Posterior vena cava (tissue), 2 donors: Measurements from ENCODE around the gene PML. TPM values are rescaled to one million over a fixed set of nuclear protein-coding genes. Genes with fewer than 3 reads are reported as not detected.
A peak's percentile ranks its signal among the peaks of the same experiment; 100 is the strongest.

Source experiments
- DNase-seq: peaks from one replicate; pipeline ENCODE4 v3.0.0-alpha.2; 2020; ENCODE audit warnings: low spot score
- intact Hi-C, 2 donors: fragments of 100-400 bp; cut with DNase I; formaldehyde crosslinking; loops; one replicate each; pipeline versions ENCODE4 v1.14.1 to v1.14.2; 2022 to 2023
- long read RNA-seq, 2 donors: library from polyadenylated mRNA; unstranded; transcript quantifications; one replicate each; pipeline ENCODE4 v2.0.0, GENCODE V29; 2020 to 2021
- total RNA-seq, 2 donors: library from RNA; stranded (reverse); fragmentation: NEBNext Ultra II Directional; extraction: Animal tissue kit (Norgen Biotek cat#: 25700); gene quantifications; one replicate each; pipeline ENCODE4 v1.2.1, GENCODE V29; 2021
- donor health status: DM: yes; HTN: yes; CAD: no.
- donor health status: DM: yes; HTN: yes; CAD: no.

Gene PML, protein sequence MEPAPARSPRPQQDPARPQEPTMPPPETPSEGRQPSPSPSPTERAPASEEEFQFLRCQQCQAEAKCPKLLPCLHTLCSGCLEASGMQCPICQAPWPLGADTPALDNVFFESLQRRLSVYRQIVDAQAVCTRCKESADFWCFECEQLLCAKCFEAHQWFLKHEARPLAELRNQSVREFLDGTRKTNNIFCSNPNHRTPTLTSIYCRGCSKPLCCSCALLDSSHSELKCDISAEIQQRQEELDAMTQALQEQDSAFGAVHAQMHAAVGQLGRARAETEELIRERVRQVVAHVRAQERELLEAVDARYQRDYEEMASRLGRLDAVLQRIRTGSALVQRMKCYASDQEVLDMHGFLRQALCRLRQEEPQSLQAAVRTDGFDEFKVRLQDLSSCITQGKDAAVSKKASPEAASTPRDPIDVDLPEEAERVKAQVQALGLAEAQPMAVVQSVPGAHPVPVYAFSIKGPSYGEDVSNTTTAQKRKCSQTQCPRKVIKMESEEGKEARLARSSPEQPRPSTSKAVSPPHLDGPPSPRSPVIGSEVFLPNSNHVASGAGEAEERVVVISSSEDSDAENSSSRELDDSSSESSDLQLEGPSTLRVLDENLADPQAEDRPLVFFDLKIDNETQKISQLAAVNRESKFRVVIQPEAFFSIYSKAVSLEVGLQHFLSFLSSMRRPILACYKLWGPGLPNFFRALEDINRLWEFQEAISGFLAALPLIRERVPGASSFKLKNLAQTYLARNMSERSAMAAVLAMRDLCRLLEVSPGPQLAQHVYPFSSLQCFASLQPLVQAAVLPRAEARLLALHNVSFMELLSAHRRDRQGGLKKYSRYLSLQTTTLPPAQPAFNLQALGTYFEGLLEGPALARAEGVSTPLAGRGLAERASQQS
- 10 to 100 TPM; 49.2 to 50.7 TPM for total RNA-seq
- long read RNA-seq, donor 1, partial matches to known transcripts: 10 of 16 reads
- long read RNA-seq, donor 1, other reads (novel, unspliced or antisense): 4 of 16 reads
- long read RNA-seq, donor 2, partial matches to known transcripts: 18 of 29 reads
- long read RNA-seq, donor 2, other reads (novel, unspliced or antisense): 3 of 29 reads

DNA sequence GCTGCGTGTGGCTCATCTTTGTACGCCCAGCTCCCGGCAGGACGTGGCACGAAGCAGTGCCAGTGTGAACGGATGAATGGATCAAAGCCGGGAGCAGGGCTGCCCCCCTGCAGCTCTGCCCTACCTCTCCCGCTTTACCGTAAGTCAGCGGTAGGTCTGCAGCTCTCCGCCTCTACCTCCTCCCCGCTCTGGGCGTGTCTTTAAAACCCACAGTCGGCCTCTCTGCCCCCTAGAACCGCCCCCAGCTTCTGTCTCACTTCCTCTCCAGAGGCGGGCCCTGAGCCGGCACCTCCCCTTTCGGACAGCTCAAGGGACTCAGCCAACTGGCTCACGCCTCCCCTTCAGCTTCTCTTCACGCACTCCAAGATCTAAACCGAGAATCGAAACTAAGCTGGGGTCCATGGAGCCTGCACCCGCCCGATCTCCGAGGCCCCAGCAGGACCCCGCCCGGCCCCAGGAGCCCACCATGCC lies at the start of gene PML:
TSS of gene PML (plus strand) at position 304 of the 471 bp plus-strand sequence. CDS start at position 401, 97 bp downstream.
- intact Hi-C loops: no loop called here

DNA sequence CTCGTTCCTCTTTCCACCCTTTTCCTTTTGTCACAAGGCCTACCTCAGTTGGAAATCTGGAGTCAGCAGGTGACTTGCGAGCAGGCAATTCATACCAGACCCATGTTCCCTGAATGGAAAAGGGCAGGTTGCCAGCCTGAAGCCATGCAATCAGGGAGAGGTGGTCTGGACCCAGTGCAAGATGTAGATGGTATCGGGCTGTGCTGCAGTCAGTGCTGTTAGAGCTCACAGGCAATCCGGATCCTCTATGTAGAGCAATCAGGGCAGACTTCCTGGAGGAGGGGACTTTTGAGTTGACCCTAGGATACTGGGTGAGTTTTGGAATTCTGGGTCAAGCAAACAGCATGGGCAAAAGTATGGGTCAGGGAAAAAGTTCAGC lies 49.4 kb upstream of the PML start:
- intact Hi-C loops: no loop called here
- peak; percentile 41 for DNase-seq

More for the DNA sequence above, at the start of gene PML:
- peak; percentile 99 for DNase-seq

DNA sequence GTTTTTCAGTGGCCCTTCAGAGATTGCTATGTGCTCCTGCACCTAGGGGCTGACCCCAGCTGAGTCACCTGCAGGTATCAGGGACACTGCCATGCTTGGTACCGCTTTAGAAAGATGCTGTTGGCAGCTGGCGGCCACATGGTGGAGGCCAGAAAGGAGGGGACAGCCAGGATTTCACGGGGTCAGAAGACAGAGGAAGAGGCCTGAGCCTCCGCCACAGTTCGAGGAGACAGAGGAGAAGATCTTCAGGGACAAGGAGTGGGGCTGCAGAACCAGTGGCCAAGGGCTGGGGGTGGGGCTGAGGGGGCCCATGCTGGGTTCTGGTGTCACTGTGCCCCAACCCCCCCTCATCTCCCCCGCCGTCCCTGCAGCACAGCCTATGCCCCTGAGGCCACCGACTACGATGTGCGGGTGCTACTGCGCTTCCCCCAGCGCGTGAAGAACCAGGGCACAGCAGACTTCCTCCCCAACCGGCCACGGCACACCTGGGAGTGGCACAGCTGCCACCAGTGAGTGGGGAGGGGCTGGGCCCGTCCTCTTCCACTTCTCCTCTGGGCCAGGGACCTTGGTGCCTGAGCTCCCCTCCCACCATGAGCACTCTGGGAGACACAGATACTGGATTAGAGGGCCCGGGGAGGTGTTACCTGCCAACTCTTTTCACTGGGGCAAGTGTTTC lies 48.3 kb upstream of the PML start:
- intact Hi-C loops: no loop called here
- DNase-seq: peak; percentile 72

DNA sequence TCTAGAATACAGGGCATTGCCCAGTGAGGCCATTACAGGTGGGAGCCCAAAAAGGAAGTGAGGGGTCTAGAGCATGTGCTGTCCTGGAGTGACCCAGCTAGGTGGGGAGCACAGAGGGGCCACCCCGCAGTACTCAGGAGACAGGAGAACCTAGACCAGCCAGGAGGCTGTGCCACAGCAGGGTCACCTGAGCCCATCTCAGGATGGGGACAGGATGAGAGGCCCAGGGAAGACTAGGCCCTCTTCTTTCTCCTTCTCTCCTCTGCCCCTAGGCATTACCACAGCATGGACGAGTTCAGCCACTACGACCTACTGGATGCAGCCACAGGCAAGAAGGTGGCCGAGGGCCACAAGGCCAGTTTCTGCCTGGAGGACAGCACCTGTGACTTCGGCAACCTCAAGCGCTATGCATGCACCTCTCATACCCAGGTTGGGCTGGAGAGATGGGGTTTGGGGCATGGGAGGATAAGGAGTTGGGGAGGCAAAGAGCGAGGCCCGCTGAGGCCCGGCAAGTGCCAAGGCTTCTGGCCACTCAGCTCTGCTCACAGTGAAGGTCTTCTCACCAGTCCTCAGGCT lies 47.6 kb upstream of the PML start:
- peak; percentile 62 for DNase-seq
- intact Hi-C loops: no loop called here

DNA sequence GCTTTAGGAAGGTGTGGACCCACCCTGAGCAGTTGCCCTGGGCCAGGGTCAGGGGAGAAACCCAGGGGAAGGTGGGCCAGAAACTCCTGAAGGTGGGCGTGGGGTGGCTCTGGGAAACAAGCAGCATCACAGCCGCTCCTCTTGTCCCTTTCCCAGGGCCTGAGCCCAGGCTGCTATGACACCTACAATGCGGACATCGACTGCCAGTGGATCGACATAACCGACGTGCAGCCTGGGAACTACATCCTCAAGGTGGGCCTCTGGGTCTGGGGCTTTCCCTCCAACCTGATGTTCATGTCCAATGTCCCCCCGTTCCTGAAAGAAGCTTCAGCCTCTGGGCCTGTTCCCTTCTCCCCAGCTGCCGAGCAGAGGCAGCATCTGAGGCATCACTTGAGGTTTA lies 46.9 kb upstream of the PML start:
- intact Hi-C loops: no loop called here

DNA sequence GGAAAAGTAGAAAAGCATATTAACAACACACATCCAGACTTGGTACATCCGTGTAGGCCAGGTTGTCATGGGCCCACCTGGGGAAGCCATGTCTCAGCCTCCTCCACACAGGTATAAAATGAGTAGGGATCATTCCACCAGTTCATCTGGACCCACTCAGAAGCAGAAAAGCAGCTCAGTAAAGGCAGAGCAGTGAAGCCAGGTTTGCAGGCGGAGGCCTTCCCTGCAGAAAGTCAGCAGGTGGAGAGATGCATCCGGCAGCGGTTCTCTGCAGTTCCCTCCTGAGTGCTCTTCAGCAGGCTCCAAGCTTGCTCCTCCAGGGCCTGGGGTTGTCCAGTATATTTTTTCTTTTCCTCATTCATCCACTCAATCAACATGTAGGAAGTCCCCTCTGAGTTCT lies 46.1 kb upstream of the PML start:
- peak; percentile 54 for DNase-seq
- intact Hi-C loops: no loop called here

More for the DNA sequence above, 46.9 kb upstream of the PML start:
- DNase-seq: peak; percentile 53

DNA sequence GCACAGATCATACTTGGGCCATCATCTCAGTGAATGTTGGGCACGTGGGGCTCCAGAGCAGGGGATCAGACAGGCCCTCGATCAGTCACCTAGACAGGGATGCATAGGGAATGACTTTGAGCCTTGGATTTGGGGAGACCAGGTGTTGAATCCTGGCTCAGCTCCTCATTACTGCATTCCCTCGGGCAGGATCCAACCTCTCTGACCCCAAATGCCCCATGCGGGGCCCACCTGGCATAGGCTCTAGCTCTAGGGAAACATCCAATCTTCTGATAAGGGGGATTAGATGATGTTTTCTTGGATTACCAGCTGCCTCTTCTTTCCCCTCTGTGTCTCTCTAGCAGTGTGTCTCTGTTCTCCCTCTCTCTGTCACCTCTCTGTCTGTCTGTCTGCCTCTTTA lies 45.5 kb upstream of the PML start:
- peak; percentile 28 for DNase-seq
- intact Hi-C loops: no loop called here

DNA sequence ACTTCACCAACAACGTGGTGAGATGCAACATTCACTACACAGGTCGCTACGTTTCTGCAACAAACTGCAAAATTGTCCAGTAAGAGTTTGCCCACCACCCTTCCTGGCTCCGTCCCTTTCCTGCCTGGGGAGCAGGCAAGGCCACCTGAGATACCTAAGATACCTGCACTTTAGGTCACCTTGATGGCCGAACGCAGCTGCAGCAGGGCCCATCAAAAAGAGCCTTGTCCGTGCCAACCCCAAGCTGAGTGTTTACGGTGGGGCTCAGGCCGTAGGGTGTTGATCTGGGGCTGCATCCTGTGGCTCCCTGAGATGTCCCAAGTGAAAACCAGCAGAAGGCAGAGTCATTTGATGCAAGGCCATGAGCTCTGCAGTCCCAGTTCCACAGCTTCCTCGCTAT lies 45.0 kb upstream of the PML start:
- intact Hi-C loops: no loop called here
- DNase-seq: peak; percentile 35

DNA sequence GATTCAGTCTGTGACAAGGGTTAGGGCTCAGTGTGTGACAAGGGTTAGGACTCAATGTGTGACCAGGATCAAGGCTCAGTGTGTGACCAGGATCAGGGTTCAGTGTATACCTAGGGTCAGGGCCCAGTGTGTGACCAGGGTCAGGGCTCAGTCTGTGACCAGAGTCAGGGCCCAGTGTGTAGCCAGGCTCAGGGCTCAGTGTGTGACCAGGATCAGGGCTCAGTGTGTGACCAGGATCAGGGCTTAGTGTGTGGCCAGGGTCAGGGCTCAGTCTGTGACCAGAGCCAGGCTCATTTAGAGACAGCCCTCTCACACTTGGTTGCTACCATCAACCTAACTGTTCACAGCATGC lies 44.1 kb upstream of the PML start:
- intact Hi-C loops: loop anchor here in 1 of 2 donors (10.0 kb wide), 1 partner anchor 76 kb away; the partner anchor contains the start of gene TBC1D21
- DNase-seq: peak; percentile 74

DNA sequence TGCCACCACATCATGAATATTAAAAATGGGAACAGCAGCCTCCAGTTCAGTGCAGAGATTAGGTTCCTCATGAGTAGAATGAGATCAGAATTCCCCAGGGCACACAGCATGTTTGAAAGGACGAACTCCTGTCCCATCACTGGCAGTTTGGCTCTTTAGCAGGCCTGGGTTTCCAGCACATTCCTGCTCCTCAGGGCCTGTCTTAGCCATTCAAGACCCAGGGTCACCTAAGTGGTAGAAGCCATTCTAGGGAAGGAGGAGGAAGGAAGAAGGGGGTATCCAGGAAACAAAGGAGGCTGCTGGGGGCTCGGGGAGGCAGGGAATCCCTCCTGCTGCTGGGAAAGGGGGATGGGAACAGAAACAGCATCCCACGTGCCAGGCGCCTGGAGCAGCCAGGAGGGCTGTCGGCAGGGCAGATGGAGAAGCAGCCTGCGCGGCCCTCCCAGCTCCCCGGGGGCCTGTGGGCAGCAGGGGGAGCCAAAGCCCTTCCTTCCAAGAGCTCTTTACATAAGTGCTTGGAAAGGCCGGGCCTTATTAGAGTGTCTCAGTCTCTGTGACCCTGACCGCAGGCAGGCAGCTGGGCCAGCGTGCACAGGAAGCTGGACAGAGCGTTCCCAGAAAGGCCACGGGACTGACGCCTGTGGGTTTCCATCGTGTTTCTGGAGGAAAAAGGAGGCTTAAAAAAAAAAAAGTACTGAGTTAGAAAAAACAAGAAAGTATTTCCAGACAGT lies 43.5 kb upstream of the PML start:
- intact Hi-C loops: loop anchor here in 1 of 2 donors (10.0 kb wide), 1 partner anchor 76 kb away; the partner anchor contains the start of gene TBC1D21
- DNase-seq: peak; percentile 98

DNA sequence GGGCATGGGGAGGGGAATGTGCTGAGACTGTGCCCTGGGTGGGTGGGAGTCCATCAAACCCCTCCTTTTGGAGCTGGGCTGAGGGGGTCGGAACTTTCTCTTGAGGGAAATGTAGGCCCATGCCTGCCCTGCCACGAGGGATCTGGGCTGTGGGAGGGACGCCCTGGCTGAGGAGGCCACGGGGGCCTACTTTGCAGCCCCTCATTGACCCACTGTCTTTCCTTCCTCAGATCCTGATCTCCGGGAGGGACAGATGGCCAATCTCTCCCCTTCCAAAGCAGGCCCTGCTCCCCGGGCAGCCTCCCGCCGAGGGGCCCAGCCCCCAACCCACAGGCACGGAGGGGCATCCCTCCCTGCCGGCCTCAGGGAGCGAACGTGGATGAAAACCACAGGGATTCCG lies 42.9 kb upstream of the PML start:
- peak; percentile 77 for DNase-seq
- intact Hi-C loops: loop anchor here in 1 of 2 donors (10.0 kb wide), 1 partner anchor 77 kb away; the partner anchor contains the start of gene TBC1D21

DNA sequence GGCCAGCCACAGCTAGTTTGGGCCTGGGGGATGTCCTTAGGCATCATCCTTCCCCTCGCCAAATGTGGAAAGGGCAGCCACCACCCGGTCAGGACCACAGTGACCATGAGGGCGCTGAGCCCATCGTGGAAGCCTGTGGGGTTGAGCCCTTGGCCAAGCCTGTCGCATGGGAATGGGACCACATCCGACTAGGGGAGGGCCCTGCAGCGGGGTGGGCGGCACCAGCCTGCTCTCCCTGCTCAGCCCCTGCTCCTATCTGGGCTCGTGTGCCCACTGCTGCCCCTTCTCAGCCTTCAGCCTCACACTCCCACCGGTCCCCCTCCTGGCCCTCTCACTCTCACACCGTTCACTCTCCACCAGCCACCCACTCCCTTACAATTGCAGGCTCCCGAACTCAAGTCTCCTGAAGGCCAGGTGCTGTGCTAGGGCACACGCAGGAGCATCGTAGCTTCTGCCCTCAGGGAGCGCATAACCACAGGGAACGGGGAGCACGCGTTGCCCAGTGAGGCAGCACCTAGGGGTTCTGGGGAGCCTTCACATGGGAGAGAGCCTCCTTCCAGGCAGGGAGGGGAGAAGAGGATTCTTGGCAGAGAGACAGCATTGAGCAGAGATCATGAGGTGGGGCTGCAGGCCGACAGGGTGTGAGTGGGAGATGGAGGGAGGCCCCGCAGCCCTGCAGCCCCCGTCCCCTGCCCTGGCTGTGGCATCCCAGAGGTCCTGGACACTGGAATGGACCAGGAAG lies 42.2 kb upstream of the PML start:
- intact Hi-C loops: loop anchor here in 1 of 2 donors (10.0 kb wide), 1 partner anchor 78 kb away; the partner anchor contains the start of gene TBC1D21
- DNase-seq: peak; percentile 81

DNA sequence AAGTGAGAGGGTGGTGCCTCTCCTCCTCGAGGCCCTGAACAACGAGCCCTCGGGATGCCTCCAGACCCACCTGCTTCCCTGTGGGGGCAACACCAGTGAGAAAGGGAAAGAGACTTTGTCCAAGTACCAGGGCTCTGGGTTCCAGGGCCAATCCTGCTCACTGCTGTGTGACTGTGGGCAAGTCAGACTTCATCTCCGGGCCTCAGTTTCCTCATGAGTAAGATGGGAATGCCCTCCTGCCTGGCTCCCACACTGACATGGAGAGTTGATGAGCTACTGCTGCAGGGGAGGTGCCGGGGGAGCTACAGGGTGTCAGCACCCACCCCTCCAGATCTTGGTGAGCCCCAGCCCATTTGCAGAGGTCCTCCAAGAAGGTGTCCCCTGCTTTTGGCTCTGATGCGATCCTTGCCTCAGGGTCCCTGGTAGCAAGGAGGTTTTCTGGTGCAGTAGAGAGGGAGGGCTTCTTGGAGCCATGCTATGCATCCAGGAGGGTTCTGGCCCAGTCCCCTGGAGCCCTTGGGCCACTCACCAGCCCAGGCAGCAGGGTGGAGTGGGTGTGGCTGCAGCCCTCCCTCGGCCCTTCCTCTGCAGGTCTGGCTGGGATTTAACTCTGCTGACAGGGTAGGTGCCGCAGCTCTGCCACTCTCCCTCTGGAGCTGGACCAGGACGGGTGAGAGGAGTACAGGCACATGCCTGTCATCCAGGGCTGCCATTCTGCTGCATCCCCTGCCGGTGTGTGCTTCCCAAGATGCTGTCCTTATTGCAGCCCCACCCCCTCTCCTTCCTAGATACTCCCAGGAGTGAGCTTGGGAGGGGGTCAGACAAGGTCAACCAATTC lies 41.4 kb upstream of the PML start:
- peak; percentile 52 for DNase-seq
- intact Hi-C loops: loop anchor here in 1 of 2 donors (10.0 kb wide), 1 partner anchor 78 kb away; the partner anchor contains the start of gene TBC1D21

DNA sequence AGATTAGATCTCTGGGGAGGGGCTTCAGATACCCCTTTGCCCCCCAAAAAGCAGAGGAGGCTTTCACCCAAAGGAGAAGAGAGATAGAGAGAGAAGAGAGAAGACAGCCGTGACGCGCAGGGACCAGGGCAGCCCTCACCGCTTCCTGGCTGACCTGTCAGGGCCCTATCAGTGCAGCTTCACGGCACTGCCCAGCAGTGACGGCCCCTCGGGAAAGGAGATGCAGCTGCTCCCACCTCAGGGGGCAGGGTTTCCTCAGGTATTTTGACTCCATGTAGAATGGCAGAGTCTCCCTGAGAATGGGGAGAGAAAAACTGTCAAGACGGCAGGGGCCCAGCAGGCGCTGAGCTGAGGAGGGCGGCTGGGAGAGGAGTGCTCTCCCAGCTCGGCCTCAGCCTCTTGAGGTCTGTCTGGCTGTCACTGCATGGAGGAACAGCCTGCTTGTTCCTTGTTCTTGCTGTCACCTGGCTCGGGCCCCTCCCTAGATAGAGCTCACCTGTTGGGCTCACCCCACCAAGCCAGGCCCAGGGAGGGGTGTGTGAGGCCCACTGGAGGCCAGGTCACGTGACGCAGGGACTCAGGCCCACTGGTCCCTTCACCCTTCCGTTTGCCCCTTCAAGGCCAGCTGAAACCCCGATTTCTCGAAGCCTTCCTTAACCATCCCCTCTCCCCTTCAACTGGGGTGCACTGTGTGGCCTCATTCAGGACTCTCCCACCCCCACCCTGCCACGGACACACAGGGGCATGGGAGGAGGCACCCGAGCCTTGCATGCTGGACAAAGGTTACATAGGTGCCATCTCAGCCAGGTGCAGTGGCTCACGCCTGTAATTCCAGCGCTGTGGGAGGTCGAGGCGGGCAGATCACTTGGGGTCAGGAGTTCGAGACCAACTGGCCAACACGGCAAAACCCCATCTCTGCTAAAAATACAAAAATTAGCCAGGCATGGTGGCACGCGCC lies 40.0 kb upstream of the PML start:
- peak; percentile 73 for DNase-seq

DNA sequence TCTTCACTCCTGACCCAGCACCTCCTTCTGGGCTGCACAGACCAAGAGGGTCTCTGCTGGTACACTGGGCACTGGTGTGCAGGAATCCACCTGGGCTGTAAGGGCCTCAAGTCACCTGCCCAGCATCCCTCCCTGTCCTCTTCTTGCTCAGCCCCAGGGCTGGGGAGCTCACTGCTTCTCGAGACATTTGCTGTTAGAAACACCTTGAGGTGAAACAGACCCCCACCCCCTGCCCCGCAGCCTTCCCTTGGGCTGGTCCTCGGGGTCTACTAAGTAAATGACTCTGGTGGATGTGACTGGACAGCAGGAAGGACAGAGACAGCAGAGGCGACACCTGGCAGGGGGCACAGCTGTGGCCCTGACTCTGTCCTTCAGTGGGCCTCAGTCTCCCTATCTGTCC lies 39.2 kb upstream of the PML start:
- peak; percentile 75 for DNase-seq
- intact Hi-C loops: loop anchor here in 1 of 2 donors (10.0 kb wide), 1 partner anchor 81 kb away; the partner anchor contains the start of gene TBC1D21

More for the DNA sequence above, 40.0 kb upstream of the PML start:
- intact Hi-C loops: loop anchor here in 1 of 2 donors (10.0 kb wide), 1 partner anchor 80 kb away; the partner anchor contains the start of gene TBC1D21
